Measurements from ENCODE around the gene PCDHGA10. TPM values are rescaled to one million over a fixed set of nuclear protein-coding genes. Genes with fewer than 3 reads are reported as not detected.

PCDHGA10 gene
- total RNA-seq, 1 donor from 2014 or later: 22.4 TPM

GRCh38 chr5:141434006-141434405 lies 21.2 kb downstream of the PCDHGA10 start:
- Mint-ChIP-seq H3K27ac (ENCODE audit: unreplicated experiment) (no peak overlapping the region), H3K36me3 (ENCODE audit: unreplicated experiment) (peaks cover 32% of the 10 kb centered on the region), H3K4me3 (ENCODE audit: unreplicated experiment) (no peak overlapping the region), H3K4me1 (ENCODE audit: unreplicated experiment) (no peaks in the 10 kb centered on the region), H3K27me3 (ENCODE audit: unreplicated experiment) (no peaks in the 10 kb centered on the region), H3K9me3 (ENCODE audit: unreplicated experiment) (peaks cover 21% of the 10 kb centered on the region)
- TF ChIP-seq CTCF (IDR thresholded peaks at IDR 0.05): no peak
- DNase-seq (ENCODE audit: extremely low spot score, unreplicated experiment): no peak

- H3K27me3 Mint-ChIP-seq (ENCODE audit: unreplicated experiment): no peaks in the 10 kb centered on the region
- H3K9me3 Mint-ChIP-seq (ENCODE audit: unreplicated experiment): peaks cover 16% of the 10 kb centered on the region
- no peaks in the 10 kb centered on the region for H3K4me1 Mint-ChIP-seq (ENCODE audit: unreplicated experiment)
- H3K4me3 Mint-ChIP-seq (ENCODE audit: unreplicated experiment): no peak overlapping the region
- no peak for TF ChIP-seq CTCF (IDR thresholded peaks at IDR 0.05)
- no peak overlapping the region for H3K27ac Mint-ChIP-seq (ENCODE audit: unreplicated experiment)
- H3K36me3 Mint-ChIP-seq (ENCODE audit: unreplicated experiment): peaks cover 24% of the 10 kb centered on the region
- DNase-seq (ENCODE audit: extremely low spot score, unreplicated experiment): no peak
These were observed 24.4 kb downstream of the PCDHGA10 start for GRCh38 chr5:141437221-141437620.

- Mint-ChIP-seq H3K9me3 (ENCODE audit: unreplicated experiment) (peaks cover 18% of the 10 kb centered on the region), H3K27me3 (ENCODE audit: unreplicated experiment) (no peaks in the 10 kb centered on the region), H3K27ac (ENCODE audit: unreplicated experiment) (no peak overlapping the region), H3K4me3 (ENCODE audit: unreplicated experiment) (no peak overlapping the region), H3K4me1 (ENCODE audit: unreplicated experiment) (no peaks in the 10 kb centered on the region), H3K36me3 (ENCODE audit: unreplicated experiment) (peaks cover 14% of the 10 kb centered on the region)
- no peak for DNase-seq (ENCODE audit: extremely low spot score, unreplicated experiment)
- TF ChIP-seq CTCF (IDR thresholded peaks at IDR 0.05): no peak
These were observed 26.8 kb downstream of the PCDHGA10 start for GRCh38 chr5:141439411-141440141.

GRCh38 chr5:141440341-141440740 lies 27.6 kb downstream of the PCDHGA10 start:
- H3K36me3 Mint-ChIP-seq (ENCODE audit: unreplicated experiment): peaks cover 14% of the 10 kb centered on the region
- DNase-seq (ENCODE audit: extremely low spot score, unreplicated experiment): no peak
- no peaks in the 10 kb centered on the region for H3K27me3 Mint-ChIP-seq (ENCODE audit: unreplicated experiment)
- H3K27ac Mint-ChIP-seq (ENCODE audit: unreplicated experiment): no peak overlapping the region
- no peak for TF ChIP-seq CTCF (IDR thresholded peaks at IDR 0.05)
- H3K4me1 Mint-ChIP-seq (ENCODE audit: unreplicated experiment): no peaks in the 10 kb centered on the region
- H3K9me3 Mint-ChIP-seq (ENCODE audit: unreplicated experiment): peaks cover 15% of the 10 kb centered on the region
- H3K4me3 Mint-ChIP-seq (ENCODE audit: unreplicated experiment): no peak overlapping the region

- no peaks in the 10 kb centered on the region for H3K4me1 Mint-ChIP-seq (ENCODE audit: unreplicated experiment)
- no peaks in the 10 kb centered on the region for H3K27me3 Mint-ChIP-seq (ENCODE audit: unreplicated experiment)
- H3K27ac Mint-ChIP-seq (ENCODE audit: unreplicated experiment): no peak overlapping the region
- H3K4me3 Mint-ChIP-seq (ENCODE audit: unreplicated experiment): no peak overlapping the region
- H3K36me3 Mint-ChIP-seq (ENCODE audit: unreplicated experiment): peaks cover 11% of the 10 kb centered on the region
- no peak for TF ChIP-seq CTCF (IDR thresholded peaks at IDR 0.05)
- no peak for DNase-seq (ENCODE audit: extremely low spot score, unreplicated experiment)
- H3K9me3 Mint-ChIP-seq (ENCODE audit: unreplicated experiment): peaks cover 9% of the 10 kb centered on the region
These were observed 28.9 kb downstream of the PCDHGA10 start for GRCh38 chr5:141441571-141442170.
